MM.1S (cell line): ENCODE data around the gene CLDN4.

Source experiments
- DNase-seq: peaks from one replicate; pipeline ENCODE4 v3.0.0-alpha.2; 2015
- H2AFZ ChIP-seq: fragments of 300-600 bp; sonication (generic); 2 replicates; pipeline ENCODE4 v1.6.0; 2016; ENCODE audit warnings: antibody characterized with exemption, low read length
- H3F3A ChIP-seq: fragments of 300-600 bp; sonication (generic); 2 replicates; pipeline ENCODE4 v1.6.1; 2016; ENCODE audit warnings: mild to moderate bottlenecking, antibody characterized with exemption, low read length, moderate library complexity, mixed read lengths; ENCODE audit not compliant: insufficient read depth
- H3K27ac ChIP-seq: fragments of 300-600 bp; sonication (generic); 2 replicates; pipeline ENCODE4 v1.5.1; 2016; ENCODE audit warnings: mild to moderate bottlenecking, low read length
- H3K27me3 ChIP-seq: fragments of 300-600 bp; sonication (generic); replicated peaks from 2 replicates; pipeline ENCODE4 v1.6.0; 2016; ENCODE audit warnings: low read length; ENCODE audit not compliant: insufficient read depth
- H3K36me3 ChIP-seq: fragments of 300-600 bp; sonication (generic); replicated peaks from 2 replicates; pipeline ENCODE4 v1.6.1; 2016; ENCODE audit warnings: mild to moderate bottlenecking, low read length, mixed read lengths; ENCODE audit not compliant: insufficient read depth
- H3K4me1 ChIP-seq: fragments of 300-600 bp; sonication (generic); 2 replicates; pipeline ENCODE4 v1.6.1; 2016; ENCODE audit warnings: low read length, mixed read lengths
- H3K4me2 ChIP-seq: fragments of 300-600 bp; sonication (generic); 2 replicates; pipeline ENCODE4 v1.6.0; 2016; ENCODE audit warnings: low read depth, low read length
- H3K4me3 ChIP-seq: fragments of 300-600 bp; sonication (generic); 2 replicates; pipeline ENCODE4 v1.5.1; 2016; ENCODE audit warnings: low read length, mixed read lengths
- H3K79me2 ChIP-seq: fragments of 300-600 bp; sonication (generic); 2 replicates; pipeline ENCODE4 v1.6.1; 2016; ENCODE audit warnings: mixed run types, low read length, mixed read lengths
- H3K9ac ChIP-seq: fragments of 300-600 bp; sonication (generic); 2 replicates; pipeline ENCODE4 v1.6.1; 2016; ENCODE audit warnings: low read length, mixed read lengths
- H3K9me2 ChIP-seq: fragments of 300-600 bp; sonication (generic); replicated peaks from 2 replicates; pipeline ENCODE4 v1.6.1; 2016; ENCODE audit warnings: mild to moderate bottlenecking, low read length, mixed read lengths; ENCODE audit not compliant: insufficient read depth
- H3K9me3 ChIP-seq: fragments of 300-600 bp; sonication (generic); replicated peaks from 2 replicates; pipeline ENCODE4 v1.6.1; 2016; ENCODE audit warnings: mild to moderate bottlenecking, low read length, mixed read lengths; ENCODE audit not compliant: insufficient read depth
- H4K20me1 ChIP-seq: fragments of 300-600 bp; sonication (generic); 2 replicates; pipeline ENCODE4 v1.6.1; 2016; ENCODE audit warnings: mild to moderate bottlenecking, low read length, moderate library complexity, mixed read lengths; ENCODE audit not compliant: insufficient read depth
- CTCF ChIP-seq: fragments of 300-600 bp; sonication (generic); IDR thresholded peaks from 2 replicates; pipeline ENCODE4 v1.5.1; 2016; ENCODE audit warnings: antibody characterized with exemption, low read length, mixed read lengths
- EZH2 ChIP-seq: fragments of 300-600 bp; sonication (generic); optimal IDR thresholded peaks from 2 replicates; pipeline ENCODE3; 2017; ENCODE audit warnings: low read depth, mild to moderate bottlenecking, antibody characterized with exemption, low read length, mixed read lengths
- EZH2phosphoT487 ChIP-seq: fragments of 300-600 bp; sonication (generic); IDR thresholded peaks from 2 replicates; pipeline ENCODE4 v1.6.1; 2018; ENCODE audit warnings: antibody characterized with exemption, low read length

CLDN4 gene

DNA sequence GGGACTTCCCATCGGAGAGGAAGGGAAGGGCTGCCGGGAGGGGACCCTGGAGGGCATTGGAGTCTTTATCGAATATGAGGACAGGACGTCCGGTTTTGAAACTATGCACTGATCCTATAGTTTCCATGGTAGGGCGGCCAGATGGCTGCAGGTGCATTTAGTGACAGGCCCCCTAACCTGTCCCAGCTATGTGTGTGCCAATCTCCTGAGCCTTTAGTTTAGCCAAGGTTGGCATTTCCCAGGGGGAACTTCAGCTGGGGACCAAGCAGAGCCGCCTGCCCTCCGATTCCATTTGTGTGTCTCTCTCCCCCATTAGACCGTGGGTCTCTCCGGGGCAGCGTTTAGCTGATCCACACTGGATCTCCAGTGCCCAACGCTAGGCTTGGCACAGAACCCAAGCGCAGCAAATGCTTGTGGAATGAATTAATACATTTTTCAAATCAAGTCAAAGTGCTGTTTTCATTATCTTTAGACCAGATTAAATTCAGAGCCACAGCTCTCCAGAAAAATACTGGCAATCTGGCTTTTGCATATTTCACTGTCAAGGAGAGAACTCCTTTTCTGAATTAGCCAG is 50.0 kb downstream of the CLDN4 start:
- H2AFZ ChIP-seq, result no peak overlapping the region
- no peaks in the 10 kb centered on the region for H3K36me3 ChIP-seq
- no peak for TF ChIP-seq EZH2phosphoT487
- TF ChIP-seq EZH2, result no peak
- TF ChIP-seq CTCF, result no peak
- DNase-seq, result no peak
- no peak overlapping the region for H3K4me3 ChIP-seq
- no peaks in the 10 kb centered on the region for H3K9me2 ChIP-seq
- peaks cover 55% of the 10 kb centered on the region for H3K27me3 ChIP-seq
- H3K4me2 ChIP-seq, result no peak overlapping the region
- no peak overlapping the region for H3K27ac ChIP-seq
- H3K9ac ChIP-seq, result no peak overlapping the region
- H3K9me3 ChIP-seq, result no peaks in the 10 kb centered on the region
- H3K4me1 ChIP-seq, result no peaks in the 10 kb centered on the region
- no peaks in the 10 kb centered on the region for H4K20me1 ChIP-seq
- H3K79me2 ChIP-seq, result no peaks in the 10 kb centered on the region
- no peaks in the 10 kb centered on the region for H3F3A ChIP-seq

DNA sequence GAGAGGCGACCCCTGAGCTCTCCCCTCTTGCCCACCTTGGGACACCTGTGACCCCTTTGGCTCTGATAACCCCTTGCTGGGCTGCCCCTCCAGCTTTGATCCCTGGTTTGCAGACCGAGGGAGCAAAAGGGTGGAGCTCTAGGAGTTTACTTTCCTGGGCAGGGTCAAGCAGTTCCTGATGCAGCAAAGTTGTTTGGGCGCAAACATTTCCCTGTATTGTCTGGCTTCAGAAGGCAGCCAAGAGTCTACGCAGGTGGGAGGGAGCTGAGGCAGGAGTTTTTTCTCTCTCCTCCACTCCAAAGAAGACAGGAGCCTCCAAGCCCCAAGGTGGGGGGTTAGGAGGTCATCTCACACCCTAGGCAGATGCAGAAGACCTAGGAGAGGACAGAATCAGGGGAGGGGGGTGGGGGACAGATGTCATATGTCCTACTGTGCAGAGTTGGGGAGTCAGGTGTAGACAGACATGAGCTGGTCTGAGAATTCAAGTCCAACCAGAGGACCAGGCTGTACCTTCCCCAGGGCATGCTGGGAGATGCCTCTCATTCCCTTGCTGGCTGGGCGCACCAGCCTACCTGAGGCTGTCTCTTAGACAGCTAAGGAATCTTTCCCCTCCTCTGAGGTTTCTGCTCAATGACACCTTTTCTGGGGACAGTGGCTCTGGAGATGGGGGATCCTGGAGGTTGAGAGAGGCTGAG is 50.7 kb downstream of the CLDN4 start:
- Histone ChIP-seq H3K27ac (no peak overlapping the region), H2AFZ (no peak overlapping the region), H3K9me3 (no peaks in the 10 kb centered on the region), H3K9me2 (no peaks in the 10 kb centered on the region), H3K4me2 (no peak overlapping the region), H3K79me2 (no peaks in the 10 kb centered on the region), H3K4me3 (no peak overlapping the region), H3K9ac (no peak overlapping the region), H4K20me1 (no peaks in the 10 kb centered on the region), H3F3A (no peaks in the 10 kb centered on the region), H3K27me3 (peaks cover 55% of the 10 kb centered on the region), H3K4me1 (no peaks in the 10 kb centered on the region), H3K36me3 (no peaks in the 10 kb centered on the region)
- DNase-seq, result no peak
- TF ChIP-seq CTCF (no peak), EZH2 (no peak), EZH2phosphoT487 (no peak)

DNA sequence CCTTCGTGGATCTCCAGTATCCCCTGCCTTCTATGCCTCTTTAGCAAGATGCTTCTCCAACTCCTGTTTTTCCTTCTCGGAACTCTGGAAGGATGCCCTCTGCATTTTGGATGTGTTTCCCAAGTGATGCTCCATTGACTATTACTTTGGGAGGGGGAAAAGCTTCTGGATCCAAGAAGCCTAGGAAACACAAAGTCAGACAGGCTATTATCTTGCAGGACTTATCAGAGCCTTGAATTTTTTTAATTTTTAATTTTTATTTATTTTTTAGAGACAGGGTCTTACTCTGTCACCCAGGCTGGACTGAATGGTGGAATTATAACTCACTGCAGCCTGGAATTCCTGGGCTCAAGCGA is 51.2 kb downstream of the CLDN4 start:
- TF ChIP-seq CTCF (no peak), EZH2phosphoT487 (no peak)

More for the DNA sequence above, 51.2 kb downstream of the CLDN4 start:
- Histone ChIP-seq H2AFZ (no peak overlapping the region), H3K27me3 (peaks cover 52% of the 10 kb centered on the region), H3K4me3 (no peak overlapping the region), H3F3A (no peaks in the 10 kb centered on the region), H3K9me3 (no peaks in the 10 kb centered on the region), H3K79me2 (no peaks in the 10 kb centered on the region), H3K4me2 (no peak overlapping the region), H4K20me1 (no peaks in the 10 kb centered on the region), H3K36me3 (no peaks in the 10 kb centered on the region), H3K27ac (no peak overlapping the region), H3K9me2 (no peaks in the 10 kb centered on the region), H3K4me1 (no peaks in the 10 kb centered on the region), H3K9ac (no peak overlapping the region)
- no peak for DNase-seq
